GM12878 (cell line): ENCODE measurements around the gene PCSK5. TPM values are rescaled to one million over a fixed set of nuclear protein-coding genes. Genes with fewer than 3 reads are reported as not detected.

Experiments
- ATAC-seq: fragments of 200-7000 bp; cut with Tn5 transposase; 3 replicates; pipeline ENCODE4 v1.9.1; 2020; ENCODE audit warnings: mild to moderate bottlenecking, moderate library complexity
- BruUV-seq: library from RNA; stranded (reverse); fragments of 400-500 nt; replicated peaks from 2 replicates; lab custom pipeline; 2021; lab: Mats Ljungman, UMichigan
- CTCF ChIA-PET: fragments of 300-600 bp; sonication (Branson Sonifier 250); formaldehyde crosslinking; extraction: SDS; loops from one replicate; lab custom pipeline; 2021; ENCODE audit warnings: inconsistent platforms; lab: Yijun Ruan, JAX
- POLR2A ChIA-PET: fragments of 350-600 bp; formaldehyde crosslinking; extraction: SDS; loops from one replicate; lab custom pipeline; 2021; ENCODE audit warnings: inconsistent platforms; lab: Charles Lee
- RAD21 ChIA-PET: fragments of 300-600 bp; sonication (Branson Sonifier 250); formaldehyde crosslinking; loops from one replicate; lab custom pipeline; 2023; ENCODE audit warnings: antibody characterized with exemption; ENCODE audit not compliant: unreplicated experiment; lab: Charles Lee
- SMC1A ChIA-PET: fragments of 300-600 bp; sonication (Branson Sonifier 250); formaldehyde crosslinking; loops from one replicate; lab custom pipeline; 2023; ENCODE audit not compliant: unreplicated experiment, uncharacterized antibody; lab: Charles Lee
- DNase-seq: peaks from one replicate; pipeline ENCODE4 v3.0.0-alpha.2; 2011; ENCODE audit warnings: low read depth, low spot score
- FAIRE-seq: peaks from 3 replicates; lab custom pipeline; 2011; peaks lifted over from hg19 to GRCh38; lab: Jason Lieb, UNC
- H2AFZ ChIP-seq: 2 replicates; pipeline ENCODE4 v1.6.0; 2011; ENCODE audit warnings: low read depth, low read length, control low read depth; ENCODE audit not compliant: control insufficient read depth
- H3K27ac ChIP-seq: 2 replicates; pipeline ENCODE4 v1.5.1; 2011; ENCODE audit warnings: control low read depth; ENCODE audit not compliant: control insufficient read depth, insufficient read depth
- H3K27me3 ChIP-seq, 2 experiments: replicated peaks in 1 of 2; 2 replicates each; pipeline versions ENCODE4 v1.6.0 to v1.6.1; 2011; ENCODE audit warnings: low read length in 1 of 2; ENCODE audit not compliant: control insufficient read depth in 2 of 2, insufficient read depth in 2 of 2
- H3K36me3 ChIP-seq, 2 experiments: 2 replicates each; pipeline ENCODE4 v1.5.1; 2011; ENCODE audit warnings: low read length in 1 of 2; ENCODE audit not compliant: control insufficient read depth in 2 of 2, insufficient read depth in 2 of 2
- H3K4me1 ChIP-seq: 2 replicates; pipeline ENCODE4 v1.6.1; 2011; ENCODE audit warnings: mild to moderate bottlenecking, low read length, moderate library complexity, mixed read lengths; ENCODE audit not compliant: control insufficient read depth, insufficient read depth
- H3K4me2 ChIP-seq: 2 replicates; pipeline ENCODE4 v1.6.0; 2011; ENCODE audit warnings: control low read depth; ENCODE audit not compliant: control insufficient read depth, insufficient read depth
- H3K4me3 ChIP-seq: fragments of 200-600 bp; sonication (generic); 2 replicates; pipeline ENCODE4 v1.5.1; 2016
- H3K79me2 ChIP-seq: 2 replicates; pipeline ENCODE4 v1.6.0; 2011; ENCODE audit warnings: low read length; ENCODE audit not compliant: control insufficient read depth, insufficient read depth
- H3K9ac ChIP-seq: 2 replicates; pipeline ENCODE4 v1.8.0; 2011; ENCODE audit warnings: low read length, control low read depth, mixed read lengths; ENCODE audit not compliant: control insufficient read depth, insufficient read depth
- H3K9me3 ChIP-seq: replicated peaks from 3 replicates; pipeline ENCODE4 v1.5.1; 2011; ENCODE audit warnings: mild to moderate bottlenecking, low read length; ENCODE audit not compliant: control insufficient read depth, insufficient read depth
- H4K20me1 ChIP-seq: 2 replicates; pipeline ENCODE4 v1.6.0; 2011; ENCODE audit not compliant: control insufficient read depth, insufficient read depth
- E2F4 ChIP-seq: IDR thresholded peaks from 2 replicates; pipeline ENCODE4 v1.6.1; 2012; ENCODE audit warnings: low read depth, low read length, improper control_type of control experiment
- JUNB ChIP-seq: IDR thresholded peaks from 2 replicates; pipeline ENCODE4 v1.6.1; 2016; ENCODE audit warnings: antibody characterized with exemption, mild to moderate bottlenecking
- KDM1A ChIP-seq: fragments of 200-600 bp; sonication (generic); IDR thresholded peaks from 2 replicates; pipeline ENCODE4 v1.6.1; 2016; ENCODE audit warnings: borderline replicate concordance
- LARP7 ChIP-seq: fragments of 450-650 bp; IDR thresholded peaks from 2 replicates; pipeline ENCODE4 v1.6.1; 2017; ENCODE audit warnings: mild to moderate bottlenecking
- MEF2A ChIP-seq: IDR thresholded peaks from 2 replicates; pipeline ENCODE4 v1.6.1; 2011; ENCODE audit warnings: low read depth, mild to moderate bottlenecking, low read length, moderate library complexity; ENCODE audit not compliant: insufficient read depth
- PBX3 ChIP-seq: IDR thresholded peaks from 2 replicates; pipeline ENCODE4 v1.6.1; 2011; ENCODE audit warnings: mild to moderate bottlenecking, low read depth, low read length, moderate library complexity; ENCODE audit not compliant: insufficient replicate concordance
- POLR2AphosphoS2 ChIP-seq: IDR thresholded peaks from 2 replicates; pipeline ENCODE4 v1.6.1; 2011; ENCODE audit warnings: low read depth, mild to moderate bottlenecking, low read length, improper control_type of control experiment, moderate library complexity
- SIX5 ChIP-seq: IDR thresholded peaks from 2 replicates; pipeline ENCODE4 v1.6.1; 2011; ENCODE audit warnings: mild to moderate bottlenecking, low read depth, low read length, moderate library complexity; ENCODE audit not compliant: severe bottlenecking
- SREBF1 ChIP-seq: IDR thresholded peaks from 2 replicates; pipeline ENCODE4 v1.6.1; 2012; ENCODE audit warnings: mild to moderate bottlenecking, low read length
- ZNF24 ChIP-seq: fragments of 450-650 bp; IDR thresholded peaks from 2 replicates; pipeline ENCODE4 v1.6.1; 2017; ENCODE audit warnings: antibody characterized with exemption, mild to moderate bottlenecking
- ZNF384 ChIP-seq: IDR thresholded peaks from 2 replicates; pipeline ENCODE4 v1.6.1; 2012; ENCODE audit warnings: low read depth, mild to moderate bottlenecking, low read length, improper control_type of control experiment, borderline replicate concordance
- WGBS: methylation state at CpG from one replicate; pipeline ENCODE4 v1.1.6; 2016; ENCODE audit warnings: low lambda C conversion rate; ENCODE audit not compliant: insufficient replicate concordance, insufficient coverage; ENCODE audit errors: missing lambda C conversion rate; 5-methylcytosine and 5-hydroxymethylcytosine counted together
- in situ Hi-C: fragments of 300-500 bp; cut with MboI; formaldehyde crosslinking; loops from 9 replicates; pipeline ENCODE4 v1.14.3; 2018; ENCODE audit warnings: mixed read lengths
- intact Hi-C: fragments of 100-400 bp; cut with micrococcal nuclease; formaldehyde crosslinking; loops from one replicate; pipeline ENCODE4 v1.14.2; 2022; ENCODE audit not compliant: unreplicated experiment
- polyA plus RNA-seq, 11 experiments: library from polyadenylated mRNA; depleted of rRNA in 4 of 11; unstranded in 6 of 11; stranded (reverse) in 5 of 11; fragments of >200 nt; fragmentation: Nextera tagmentation in 4 of 11; fragmentation: Illumina TruSeq in 1 of 11; extraction: Ambion mirVana in 4 of 11; extraction: Trizol in 1 of 11; gene quantifications; 1 replicate in 1 of 11; 2 replicates in 10 of 11; pipeline versions ENCODE4 v1.2.1 to v1.2.3, GENCODE V29; 2011 to 2016; ENCODE audit warnings: inconsistent platforms in 2 of 11, missing spikeins in 2 of 11, low read depth in 1 of 11
- total RNA-seq, 4 experiments: library from RNA; depleted of rRNA in 3 of 4; stranded (reverse); fragments of >200 nt in 3 of 4; fragmentation: Illumina TruSeq in 1 of 4; extraction: Trizol in 1 of 4; gene quantifications; 2 replicates each; pipeline versions ENCODE4 v1.2.1 to v1.2.3, GENCODE V29; 2013 to 2021
- TF ChIP-seq, protein P1 (sequence below): IDR thresholded peaks from 2 replicates; pipeline ENCODE4 v1.6.1; 2011; ENCODE audit warnings: low read depth, mild to moderate bottlenecking, low read length, moderate library complexity, borderline replicate concordance; ENCODE audit errors: extremely low read depth
- TF ChIP-seq, protein P2 (sequence below): fragments of 450-650 bp; IDR thresholded peaks from 2 replicates; pipeline ENCODE4 v1.6.1; 2018; ENCODE audit warnings: borderline replicate concordance, mild to moderate bottlenecking; ENCODE audit not compliant: partially characterized antibody

Gene PCSK5
- total and polyA plus RNA-seq, 10 of the 15 experiments (the other 5 are each of a cell fraction or from before 2014, with no cell fraction given): 0.01 to 0.13 (median 0.04) TPM; not detected in 3

DNA sequence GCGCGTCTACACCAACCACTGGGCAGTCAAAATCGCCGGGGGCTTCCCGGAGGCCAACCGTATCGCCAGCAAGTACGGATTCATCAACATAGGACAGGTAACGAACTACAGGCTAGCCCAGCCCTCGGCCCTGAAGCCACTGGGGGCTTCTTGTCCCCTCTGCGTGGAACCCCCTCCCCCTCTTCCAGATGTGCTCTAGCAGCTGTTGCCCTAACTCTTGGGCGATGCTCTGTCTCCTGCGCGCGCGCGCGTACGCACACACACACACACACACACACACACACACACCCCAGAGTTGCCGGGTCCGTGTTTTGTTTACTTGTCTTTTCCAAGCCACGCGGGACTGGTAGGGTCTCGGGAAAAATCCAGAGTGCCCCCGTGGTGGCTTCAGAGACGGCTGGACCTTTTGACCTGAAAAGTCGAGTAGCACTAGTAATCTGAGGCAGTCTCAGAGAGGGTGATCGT lies 836 bp downstream of the PCSK5 start:
- H3K4me1 ChIP-seq: no peaks in the 10 kb centered on the region
- no peak for DNase-seq
- RAD21 ChIA-PET: no interaction called here
- H3K27ac ChIP-seq: no peak overlapping the region
- BruUV-seq: no TSS peak
- no peak overlapping the region for H3K9ac ChIP-seq
- in situ Hi-C loops (no loop called here), intact Hi-C loops (no loop called here)
- peaks cover 0 to 13% of the 10 kb centered on the region in 2 experiments for H3K27me3 ChIP-seq
- H2AFZ ChIP-seq: no peak overlapping the region
- no peak for TF ChIP-seq E2F4
- no peak for TF ChIP-seq SREBF1
- no peak for TF ChIP-seq SIX5
- TF ChIP-seq ZNF384: no peak
- TF ChIP-seq, protein P1, sequence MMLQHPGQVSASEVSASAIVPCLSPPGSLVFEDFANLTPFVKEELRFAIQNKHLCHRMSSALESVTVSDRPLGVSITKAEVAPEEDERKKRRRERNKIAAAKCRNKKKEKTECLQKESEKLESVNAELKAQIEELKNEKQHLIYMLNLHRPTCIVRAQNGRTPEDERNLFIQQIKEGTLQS: no peak
- TF ChIP-seq KDM1A: no peak
- TF ChIP-seq, protein P2, sequence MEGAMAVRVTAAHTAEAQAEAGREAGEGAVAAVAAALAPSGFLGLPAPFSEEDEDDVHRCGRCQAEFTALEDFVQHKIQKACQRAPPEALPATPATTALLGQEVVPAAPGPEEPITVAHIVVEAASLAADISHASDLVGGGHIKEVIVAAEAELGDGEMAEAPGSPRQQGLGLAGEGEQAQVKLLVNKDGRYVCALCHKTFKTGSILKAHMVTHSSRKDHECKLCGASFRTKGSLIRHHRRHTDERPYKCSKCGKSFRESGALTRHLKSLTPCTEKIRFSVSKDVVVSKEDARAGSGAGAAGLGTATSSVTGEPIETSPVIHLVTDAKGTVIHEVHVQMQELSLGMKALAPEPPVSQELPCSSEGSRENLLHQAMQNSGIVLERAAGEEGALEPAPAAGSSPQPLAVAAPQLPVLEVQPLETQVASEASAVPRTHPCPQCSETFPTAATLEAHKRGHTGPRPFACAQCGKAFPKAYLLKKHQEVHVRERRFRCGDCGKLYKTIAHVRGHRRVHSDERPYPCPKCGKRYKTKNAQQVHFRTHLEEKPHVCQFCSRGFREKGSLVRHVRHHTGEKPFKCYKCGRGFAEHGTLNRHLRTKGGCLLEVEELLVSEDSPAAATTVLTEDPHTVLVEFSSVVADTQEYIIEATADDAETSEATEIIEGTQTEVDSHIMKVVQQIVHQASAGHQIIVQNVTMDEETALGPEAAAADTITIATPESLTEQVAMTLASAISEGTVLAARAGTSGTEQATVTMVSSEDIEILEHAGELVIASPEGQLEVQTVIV: no peak
- TF ChIP-seq MEF2A: no peak
- no peak for TF ChIP-seq JUNB
- no peak for TF ChIP-seq POLR2AphosphoS2
- no peak for TF ChIP-seq LARP7
- TF ChIP-seq ZNF24: no peak
- no peak for TF ChIP-seq PBX3
- 30% methylated on average over 27 of the region's 28 CpGs for WGBS
- H3K79me2 ChIP-seq: no peaks in the 10 kb centered on the region
- SMC1A ChIA-PET: no interaction called here
- no peaks in the 10 kb centered on the region for H3K9me3 ChIP-seq
- H3K36me3 ChIP-seq: no peaks in the 10 kb centered on the region
- H3K4me3 ChIP-seq: no peak overlapping the region
- no peak for FAIRE-seq
- POLR2A ChIA-PET: no interaction called here
- CTCF ChIA-PET: no interaction called here
- 0 out of 2 replicates have a peak overlapping the region, but pooled peaks have one; percentile 25 for H3K4me2 ChIP-seq
- ATAC-seq: no peak
- no peaks in the 10 kb centered on the region for H4K20me1 ChIP-seq
